K562 (cell line): ENCODE measurements around the gene THAP9. TPM values are rescaled to one million over a fixed set of nuclear protein-coding genes. Genes with fewer than 3 reads are reported as not detected.

Source experiments
- CEBPB ChIP-seq: fragments of 450-650 bp; IDR thresholded peaks from 2 replicates; pipeline ENCODE4 v1.6.1; 2016; ENCODE audit warnings: missing genetic modification characterization, missing compliant biosample characterization
- CHD4 ChIP-seq: fragments of 200-600 bp; sonication (generic); IDR thresholded peaks from 3 replicates; pipeline ENCODE4 v1.6.1; 2012; ENCODE audit warnings: low read depth, mild to moderate bottlenecking, mixed read lengths, low read length, inconsistent platforms; ENCODE audit not compliant: insufficient read depth, insufficient replicate concordance, poor library complexity, severe bottlenecking
- E2F1 ChIP-seq: sonication (generic); formaldehyde crosslinking; IDR thresholded peaks from 2 replicates; pipeline ENCODE4 v1.8.1; 2023; ENCODE audit warnings: mild to moderate bottlenecking, missing genetic modification reagents, moderate library complexity
- HBP1 ChIP-seq: fragments of 450-650 bp; formaldehyde crosslinking; IDR thresholded peaks from 2 replicates; pipeline ENCODE4 v1.4.0; 2022; ENCODE audit warnings: missing genetic modification characterization
- HDAC6 ChIP-seq: IDR thresholded peaks from 2 replicates; pipeline ENCODE4 v1.6.1; 2012; ENCODE audit warnings: low read depth, mild to moderate bottlenecking, control low read depth, inconsistent platforms, low read length, moderate library complexity
- MED1 ChIP-seq: sonication (generic); formaldehyde crosslinking; IDR thresholded peaks from 2 replicates; pipeline ENCODE4 v1.8.1; 2023; ENCODE audit warnings: missing genetic modification reagents, borderline replicate concordance
- MIER1 ChIP-seq: fragments of 450-650 bp; IDR thresholded peaks from 2 replicates; pipeline ENCODE4 v1.6.1; 2016; ENCODE audit warnings: antibody characterized with exemption, mild to moderate bottlenecking, low read depth
- NR2F6 ChIP-seq: fragments of 450-650 bp; formaldehyde crosslinking; IDR thresholded peaks from 2 replicates; pipeline ENCODE4 v1.4.0; 2020; ENCODE audit warnings: mild to moderate bottlenecking
- PATZ1 ChIP-seq: fragments of 250-450 bp; sonication (Bioruptor Pico); IDR thresholded peaks from 2 replicates; pipeline ENCODE4 v1.5.0; 2020; ENCODE audit warnings: mild to moderate bottlenecking, borderline replicate concordance
- TEAD1 ChIP-seq, 2 experiments: fragments of 450-650 bp in 1 of 2; sonication (generic) in 1 of 2; formaldehyde crosslinking; IDR thresholded peaks; 2 replicates each; pipeline versions ENCODE4 v1.4.0 to v1.8.0; 2020 to 2022; ENCODE audit warnings: mild to moderate bottlenecking in 2 of 2, missing genetic modification reagents in 1 of 2
- THRAP3 ChIP-seq: fragments of 450-650 bp; IDR thresholded peaks from 2 replicates; pipeline ENCODE4 v1.6.1; 2016; ENCODE audit warnings: mild to moderate bottlenecking, inconsistent platforms, borderline replicate concordance
- UBTF ChIP-seq, 2 experiments: IDR thresholded peaks; 2 replicates each; pipeline ENCODE4 v1.6.1; 2012; ENCODE audit warnings: improper control_type of control experiment in 2 of 2, low read depth in 2 of 2, low read length in 2 of 2, borderline replicate concordance in 1 of 2
- ZBED1 ChIP-seq: IDR thresholded peaks from 2 replicates; pipeline ENCODE4 v1.6.1; 2014
- ZNF740 ChIP-seq, 3 experiments: fragments of 200-800 bp in 1 of 3; sonication (Bioruptor generic) in 1 of 3; sonication (generic) in 1 of 3; formaldehyde crosslinking in 1 of 3; IDR thresholded peaks; 2 replicates each; pipeline versions ENCODE4 v1.6.1 to v1.8.0; 2016 to 2022; ENCODE audit warnings: mild to moderate bottlenecking in 2 of 3, missing compliant biosample characterization in 2 of 3, missing genetic modification characterization in 2 of 3, missing genetic modification reagents in 1 of 3
- polyA plus RNA-seq, 8 experiments: library from polyadenylated mRNA; depleted of rRNA in 4 of 8; stranded (reverse) in 5 of 8; unstranded in 3 of 8; fragments of >200 nt; fragmentation: Nextera tagmentation in 2 of 8; fragmentation: Illumina TruSeq in 1 of 8; extraction: Ambion mirVana in 2 of 8; extraction: Trizol in 1 of 8; gene quantifications; 2 replicates each; pipeline versions ENCODE4 v1.2.1 to v1.2.3, GENCODE V29; 2011 to 2014; ENCODE audit warnings: inconsistent platforms in 1 of 8, missing spikeins in 1 of 8
- total RNA-seq, 7 experiments: library from RNA; depleted of rRNA in 6 of 7; stranded (reverse); fragments of >200 nt in 6 of 7; fragmentation: Illumina TruSeq in 2 of 7; extraction: Trizol in 2 of 7; gene quantifications; 2 replicates each; pipeline versions ENCODE4 v1.2.1 to v1.2.3, GENCODE V29; 2011 to 2021; ENCODE audit warnings: low replicate concordance in 1 of 7
- TF ChIP-seq, protein P1 (sequence below): IDR thresholded peaks from 2 replicates; pipeline ENCODE4 v1.6.1; 2014; ENCODE audit warnings: antibody characterized with exemption

The THAP9 gene
- total and polyA plus RNA-seq, 9 of the 15 experiments (the other 6 are each of a cell fraction or from before 2014, with no cell fraction given): 3.4 to 7.0 (median 5.4) TPM

DNA sequence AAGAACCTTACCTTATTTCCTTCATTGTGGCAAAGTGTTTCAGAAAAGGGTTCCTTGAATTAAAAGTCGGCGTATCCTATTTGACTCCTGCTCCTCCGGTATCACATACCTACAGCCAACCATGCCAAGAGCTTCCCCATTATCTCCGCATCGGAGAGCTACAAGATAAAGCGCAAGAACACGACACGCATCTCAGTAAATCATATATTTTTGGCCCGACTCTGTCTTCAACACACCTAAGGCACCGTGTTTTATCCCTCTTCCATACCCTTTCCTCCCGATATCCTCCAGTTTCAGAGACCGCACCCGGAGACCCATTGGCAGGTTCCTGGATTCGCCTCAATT is 497 bp upstream of the THAP9 start (continued):
- TF ChIP-seq NR2F6: no peak
- TF ChIP-seq HDAC6: no peak
- TF ChIP-seq ZNF740 (CRISPR knock-in tag; IDR thresholded peaks at IDR 0.05): no peak
- TF ChIP-seq ZNF740 (tag; IDR thresholded peaks at IDR 0.05): no peak
- TF ChIP-seq, protein P1, sequence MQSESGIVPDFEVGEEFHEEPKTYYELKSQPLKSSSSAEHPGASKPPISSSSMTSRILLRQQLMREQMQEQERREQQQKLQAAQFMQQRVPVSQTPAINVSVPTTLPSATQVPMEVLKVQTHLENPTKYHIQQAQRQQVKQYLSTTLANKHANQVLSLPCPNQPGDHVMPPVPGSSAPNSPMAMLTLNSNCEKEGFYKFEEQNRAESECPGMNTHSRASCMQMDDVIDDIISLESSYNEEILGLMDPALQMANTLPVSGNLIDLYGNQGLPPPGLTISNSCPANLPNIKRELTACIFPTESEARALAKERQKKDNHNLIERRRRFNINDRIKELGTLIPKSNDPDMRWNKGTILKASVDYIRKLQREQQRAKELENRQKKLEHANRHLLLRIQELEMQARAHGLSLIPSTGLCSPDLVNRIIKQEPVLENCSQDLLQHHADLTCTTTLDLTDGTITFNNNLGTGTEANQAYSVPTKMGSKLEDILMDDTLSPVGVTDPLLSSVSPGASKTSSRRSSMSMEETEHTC: no peak
- TF ChIP-seq UBTF (IDR thresholded peaks at IDR 0.05; ENCODE audit: borderline replicate concordance in 1 of 2, low read depth in 2 of 2, low read length in 2 of 2): no peak
- no peak for TF ChIP-seq TEAD1 (CRISPR knock-in tag; IDR thresholded peaks at IDR 0.05)
- TF ChIP-seq MIER1: peak; percentile 32; the same call in 1 of the 2 replicates
- TF ChIP-seq MED1 (CRISPR knock-in tag): no peak
- no peak for TF ChIP-seq CHD4
- no peak for TF ChIP-seq CEBPB (tag)
- no peak for TF ChIP-seq E2F1 (CRISPR knock-in tag)
- no peak for TF ChIP-seq PATZ1 (CRISPR knock-in tag)
- TF ChIP-seq THRAP3: peak; percentile 93
- no peak for TF ChIP-seq HBP1 (CRISPR knock-in tag)
- no peak for TF ChIP-seq ZBED1
